OCI-LY3 (cell line): ENCODE data around the gene HECTD4.
A peak's percentile ranks its signal among the peaks of the same experiment; 100 is the strongest.

ENCODE experiments used
- H2AFZ ChIP-seq: fragments of 200-600, 300-600 bp; shearing (Covaris generic); 2 replicates; pipeline ENCODE4 v1.6.0; 2014; ENCODE audit warnings: antibody characterized with exemption, low read depth, low read length
- H3K27ac ChIP-seq: fragments of 200-600, 300-600 bp; sonication (generic); 2 replicates; pipeline ENCODE4 v1.5.1; 2014; ENCODE audit warnings: mild to moderate bottlenecking, low read length, moderate library complexity, mixed read lengths
- H3K27me3 ChIP-seq: fragments of 200-600, 300-600 bp; sonication (generic); 2 replicates; pipeline ENCODE4 v1.6.1; 2014; ENCODE audit warnings: low read depth, low read length, mixed read lengths
- H3K36me3 ChIP-seq: fragments of 200-600, 300-600 bp; sonication (generic); replicated peaks from 2 replicates; pipeline ENCODE3; 2014; ENCODE audit warnings: low read depth, low read length, mixed read lengths
- H3K4me1 ChIP-seq: fragments of 300-600, 200-600 bp; sonication (generic); 2 replicates; pipeline ENCODE4 v1.6.1; 2014; ENCODE audit warnings: low read length, mixed read lengths
- H3K4me2 ChIP-seq: fragments of 200-600, 300-600 bp; sonication (generic); 2 replicates; pipeline ENCODE4 v1.6.1; 2014; ENCODE audit warnings: low read length, mixed read lengths
- H3K4me3 ChIP-seq: fragments of 300-600, 200-600 bp; sonication (generic); 2 replicates; pipeline ENCODE4 v1.5.1; 2014; ENCODE audit warnings: antibody characterized with exemption, mild to moderate bottlenecking, low read length, moderate library complexity
- H3K79me2 ChIP-seq: fragments of 300-600, 200-600 bp; shearing (Covaris generic); 2 replicates; pipeline ENCODE4 v1.6.1; 2014; ENCODE audit warnings: mild to moderate bottlenecking, low read length, mixed read lengths
- H3K9ac ChIP-seq: fragments of 300-600, 200-600 bp; shearing (Covaris generic); 2 replicates; pipeline ENCODE4 v1.6.0; 2014; ENCODE audit warnings: mild to moderate bottlenecking, low read length, moderate library complexity
- H3K9me3 ChIP-seq: fragments of 200-600, 300-600 bp; shearing (Covaris generic); 2 replicates; pipeline ENCODE4 v1.6.1; 2014; ENCODE audit warnings: low read length, mixed read lengths; ENCODE audit not compliant: insufficient read depth
- H4K20me1 ChIP-seq: fragments of 200-600, 300-600 bp; sonication (generic); 2 replicates; pipeline ENCODE4 v1.6.1; 2016; ENCODE audit warnings: low read length, mixed read lengths; ENCODE audit not compliant: insufficient read depth
- EZH2phosphoT487 ChIP-seq: fragments of 200-600 bp; shearing (Covaris generic); IDR thresholded peaks from 2 replicates; pipeline ENCODE4 v1.6.1; 2018; ENCODE audit warnings: antibody characterized with exemption, mixed run types, low read depth
- TF ChIP-seq, protein P1 (sequence below): fragments of 200-600, 300-600 bp; sonication (generic); IDR thresholded peaks from 2 replicates; pipeline ENCODE4 v1.5.1; 2014; ENCODE audit warnings: antibody characterized with exemption, low read length, low read depth

The HECTD4 gene

DNA sequence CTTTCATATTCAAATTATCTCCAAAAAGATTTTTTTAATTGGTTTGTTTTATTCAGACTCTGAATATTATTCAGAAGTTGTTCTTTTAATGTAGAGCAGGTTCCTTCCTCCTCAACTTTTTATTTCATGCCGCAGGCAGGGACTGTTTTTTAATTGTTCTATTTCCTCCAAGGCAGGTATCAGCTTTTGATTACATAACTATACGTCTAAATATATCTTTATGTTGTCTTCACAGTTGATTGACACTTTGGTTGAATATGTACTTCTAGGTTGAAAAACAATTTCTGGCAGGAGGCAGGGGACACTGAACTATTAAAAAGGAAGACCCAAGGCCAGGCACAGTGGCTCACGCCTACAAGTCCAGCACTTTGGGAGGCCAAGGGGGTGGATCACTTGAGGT, 82.5 kb downstream of the HECTD4 start:
- Histone ChIP-seq H3K36me3 (no peaks in the 10 kb centered on the region), H3K9me3 (no peaks in the 10 kb centered on the region), H3K4me2 (no peak overlapping the region), H4K20me1 (no peaks in the 10 kb centered on the region), H2AFZ (no peak overlapping the region), H3K4me1 (peaks cover 17% of the 10 kb centered on the region), H3K27me3 (no peaks in the 10 kb centered on the region), H3K79me2 (no peaks in the 10 kb centered on the region), H3K27ac (no peak overlapping the region), H3K4me3 (no peak overlapping the region), H3K9ac (no peak overlapping the region)
- TF ChIP-seq, protein P1, sequence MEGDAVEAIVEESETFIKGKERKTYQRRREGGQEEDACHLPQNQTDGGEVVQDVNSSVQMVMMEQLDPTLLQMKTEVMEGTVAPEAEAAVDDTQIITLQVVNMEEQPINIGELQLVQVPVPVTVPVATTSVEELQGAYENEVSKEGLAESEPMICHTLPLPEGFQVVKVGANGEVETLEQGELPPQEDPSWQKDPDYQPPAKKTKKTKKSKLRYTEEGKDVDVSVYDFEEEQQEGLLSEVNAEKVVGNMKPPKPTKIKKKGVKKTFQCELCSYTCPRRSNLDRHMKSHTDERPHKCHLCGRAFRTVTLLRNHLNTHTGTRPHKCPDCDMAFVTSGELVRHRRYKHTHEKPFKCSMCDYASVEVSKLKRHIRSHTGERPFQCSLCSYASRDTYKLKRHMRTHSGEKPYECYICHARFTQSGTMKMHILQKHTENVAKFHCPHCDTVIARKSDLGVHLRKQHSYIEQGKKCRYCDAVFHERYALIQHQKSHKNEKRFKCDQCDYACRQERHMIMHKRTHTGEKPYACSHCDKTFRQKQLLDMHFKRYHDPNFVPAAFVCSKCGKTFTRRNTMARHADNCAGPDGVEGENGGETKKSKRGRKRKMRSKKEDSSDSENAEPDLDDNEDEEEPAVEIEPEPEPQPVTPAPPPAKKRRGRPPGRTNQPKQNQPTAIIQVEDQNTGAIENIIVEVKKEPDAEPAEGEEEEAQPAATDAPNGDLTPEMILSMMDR = no peak
- no peak for TF ChIP-seq EZH2phosphoT487

DNA sequence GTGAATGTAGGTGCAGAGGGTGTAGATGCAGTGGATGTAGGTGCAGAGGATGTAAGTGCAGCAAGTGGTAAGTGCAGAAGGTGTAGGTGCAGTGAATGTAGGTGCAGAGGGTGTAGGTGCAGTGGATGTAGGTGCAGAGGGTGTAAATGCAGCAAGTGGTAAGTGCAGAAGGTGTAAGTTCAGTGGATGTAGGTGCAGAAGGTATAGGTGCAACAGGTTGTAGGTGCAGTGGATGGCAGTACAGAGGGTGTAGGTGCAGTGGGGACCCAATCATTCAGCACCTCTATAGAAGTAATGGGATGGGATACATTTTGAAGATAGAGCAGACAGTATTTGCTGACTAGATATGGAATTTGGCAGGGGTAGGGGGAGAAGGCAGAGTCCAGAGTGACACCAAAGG, 85.0 kb downstream of the HECTD4 start:
- Histone ChIP-seq H3K27ac (no peak overlapping the region), H3K4me2 (no peak overlapping the region), H3K79me2 (no peaks in the 10 kb centered on the region), H3K36me3 (no peaks in the 10 kb centered on the region), H3K9me3 (no peaks in the 10 kb centered on the region), H3K9ac (no peak overlapping the region), H3K27me3 (no peaks in the 10 kb centered on the region), H4K20me1 (no peaks in the 10 kb centered on the region), H3K4me1 (no peaks in the 10 kb centered on the region; the same call in 1 of the 2 replicates), H3K4me3 (no peak overlapping the region), H2AFZ (no peak overlapping the region)
- TF ChIP-seq, protein P1 = no peak
- no peak for TF ChIP-seq EZH2phosphoT487

GRCh38 chr12:112296183-112296582, 86.0 kb downstream of the HECTD4 start:
- H4K20me1 ChIP-seq = no peaks in the 10 kb centered on the region
- no peaks in the 10 kb centered on the region for H3K9me3 ChIP-seq
- H3K36me3 ChIP-seq = no peaks in the 10 kb centered on the region
- H3K4me1 ChIP-seq = no peaks in the 10 kb centered on the region
- H3K27ac ChIP-seq = no peak overlapping the region
- no peak overlapping the region for H3K4me3 ChIP-seq
- no peak for TF ChIP-seq EZH2phosphoT487
- TF ChIP-seq, protein P1 = no peak
- H3K4me2 ChIP-seq = no peak overlapping the region
- H2AFZ ChIP-seq = no peak overlapping the region
- no peaks in the 10 kb centered on the region for H3K27me3 ChIP-seq
- no peak overlapping the region for H3K9ac ChIP-seq
- no peaks in the 10 kb centered on the region for H3K79me2 ChIP-seq

DNA sequence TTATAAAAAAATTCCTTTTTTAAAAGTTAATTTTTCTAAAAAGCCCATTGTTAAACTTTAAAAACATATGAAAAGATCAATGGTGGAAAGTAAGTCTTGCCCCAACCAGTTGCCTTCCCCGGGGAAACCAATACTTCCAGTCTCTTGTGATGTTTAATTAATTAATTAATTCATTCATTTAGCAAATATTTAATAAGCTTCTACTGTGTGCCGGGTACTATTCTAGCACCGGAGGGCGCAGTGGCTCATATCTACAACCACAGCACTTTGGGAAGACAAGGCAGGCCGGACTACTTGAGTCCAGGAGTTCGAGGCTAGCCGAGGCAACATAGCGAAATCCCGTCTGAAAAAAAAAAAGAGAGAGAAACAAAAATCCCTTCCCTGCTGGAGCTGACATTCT, 87.4 kb downstream of the HECTD4 start:
- H3K9me3 ChIP-seq = no peaks in the 10 kb centered on the region
- H3K4me1 ChIP-seq = no peaks in the 10 kb centered on the region
- no peak overlapping the region for H3K4me3 ChIP-seq
- no peak overlapping the region for H3K9ac ChIP-seq
- H2AFZ ChIP-seq = no peak overlapping the region
- H3K27ac ChIP-seq = no peak overlapping the region
- TF ChIP-seq, protein P1 = peak; percentile 22; the same call in 1 of the 2 replicates
- TF ChIP-seq EZH2phosphoT487 = no peak
- H3K79me2 ChIP-seq = no peaks in the 10 kb centered on the region
- H3K36me3 ChIP-seq = no peaks in the 10 kb centered on the region
- no peaks in the 10 kb centered on the region for H4K20me1 ChIP-seq
- H3K27me3 ChIP-seq = no peaks in the 10 kb centered on the region
- H3K4me2 ChIP-seq = no peak overlapping the region
